ENCODE data around the gene CYGB. TPM values are rescaled to one million over a fixed set of nuclear protein-coding genes. Genes with fewer than 3 reads are reported as not detected.

CYGB gene
- total RNA-seq, 2 experiments from 2014 or later: not detected

DNA sequence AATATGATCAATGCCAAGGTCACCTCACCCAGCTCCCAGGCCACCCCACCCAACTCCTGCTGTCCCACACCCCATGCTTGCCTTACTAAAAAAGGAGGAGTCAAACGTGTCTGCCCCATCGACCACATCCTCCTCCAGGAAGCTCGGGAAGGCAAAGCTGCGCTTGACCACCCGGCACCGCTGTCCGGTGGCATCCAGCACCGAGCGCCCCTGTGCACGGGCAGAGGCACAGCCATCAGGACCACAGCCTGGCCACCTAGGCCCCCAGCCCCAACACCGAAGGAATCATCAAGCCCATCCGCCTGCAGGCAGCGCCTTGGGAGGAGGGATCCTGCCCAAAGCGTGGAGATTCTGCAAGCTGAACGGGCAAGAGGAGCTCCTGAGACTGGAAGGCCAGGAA lies 59.9 kb downstream of the CYGB start:
- CTCF ChIA-PET: no interaction called here
- ATAC-seq (no peak), DNase-seq (no peak)
- intact Hi-C loops (cut with DNase I, micrococcal nuclease): no loop called here
- POLR2A ChIA-PET: no interaction called here
- Mint-ChIP-seq H3K4me1 (no peaks in the 10 kb centered on the region), H3K4me3 (no peak overlapping the region), H3K27ac (no peak overlapping the region), H3K36me3 (ENCODE audit: low read depth) (peaks cover 9% of the 10 kb centered on the region), H3K9me3 (ENCODE audit: low read depth) (no peaks in the 10 kb centered on the region), H3K27me3 (no peaks in the 10 kb centered on the region)

Other genes with a start within 250 kb of the CYGB start
- gene QRICH2, start 229.4 kb downstream of the CYGB start, total RNA-seq: 1 to 10 TPM in 1 of 2 experiments, under 1 TPM in 1; 0.63 to 1.2 TPM
- gene PRPSAP1, start 183.8 kb downstream of the CYGB start, total RNA-seq: 10 to 100 TPM; 26.7 to 34.9 TPM
- 10 to 100 TPM in 1 of 2 experiments, 1 to 10 TPM in 1; 7.4 to 11.7 TPM for gene SPHK1, start 153.1 kb downstream of the CYGB start, total RNA-seq
- 10 to 100 TPM; 28.1 to 30.7 TPM for gene UBE2O, start 84.6 kb downstream of the CYGB start, total RNA-seq
- under 1 TPM in 1 of 2 experiments, not detected in 1; 0.16 TPM for gene AANAT, start 70.1 kb downstream of the CYGB start, total RNA-seq
- gene RHBDF2, start 36.3 kb downstream of the CYGB start, total RNA-seq: 10 to 100 TPM; 23.9 to 28.4 TPM
- gene PRCD, start 2.3 kb upstream of the CYGB start, total RNA-seq: not detected
- gene ST6GALNAC2, start 48.2 kb upstream of the CYGB start, total RNA-seq: under 1 TPM in 1 of 2 experiments, not detected in 1; 0.32 TPM
- gene ST6GALNAC1, start 106.0 kb upstream of the CYGB start, total RNA-seq: under 1 TPM; 0.88 to 0.89 TPM
- 10 to 100 TPM; 18.4 to 20.2 TPM for gene MXRA7, start 173.3 kb upstream of the CYGB start, total RNA-seq
- 10 to 100 TPM; 51.3 to 65.5 TPM for gene JMJD6, start 188.9 kb upstream of the CYGB start, total RNA-seq
- gene METTL23, start 189.1 kb upstream of the CYGB start, total RNA-seq: 10 to 100 TPM; 18.9 to 25.3 TPM
- gene SRSF2, start 199.6 kb upstream of the CYGB start, total RNA-seq: 100 to 1,000 TPM; 335 to 340 TPM
- 10 to 100 TPM; 10.3 to 15.1 TPM for gene MFSD11, start 200.4 kb upstream of the CYGB start, total RNA-seq